ENCODE measurements around the gene PREP. TPM values are rescaled to one million over a fixed set of nuclear protein-coding genes. Genes with fewer than 3 reads are reported as not detected.

PREP gene
- total and polyA plus RNA-seq, 3 donors from 2014 or later: 53.7 to 66.6 (median 56.4) TPM

DNA sequence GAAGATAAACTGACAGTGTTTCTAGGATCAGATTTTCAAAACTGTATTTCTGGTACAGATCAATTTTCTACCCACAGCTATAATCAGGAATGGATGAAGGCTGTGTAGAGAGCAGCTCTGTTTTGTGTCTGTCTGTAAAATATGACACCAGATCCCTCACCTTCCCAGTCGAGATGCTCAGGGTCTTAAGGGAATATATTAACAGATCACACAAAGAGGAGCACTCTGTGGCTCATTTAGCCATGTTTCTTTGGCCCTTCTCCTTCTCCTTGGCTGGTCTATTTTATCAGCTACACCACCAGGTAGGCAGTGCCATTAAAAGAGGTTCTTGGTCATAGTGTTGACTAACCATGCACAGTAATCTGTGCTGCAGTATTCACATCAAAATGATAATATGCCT, 82.6 kb downstream of the PREP start:
- intact Hi-C loops (cut with DNase I; ENCODE audit: low total_unique reads): no loop called here
- H3K4me3 ChIP-seq: no peak overlapping the region
- H3K36me3 ChIP-seq (ENCODE audit: low read depth, missing control alignments): no peaks in the 10 kb centered on the region
- H3K4me1 ChIP-seq: no peaks in the 10 kb centered on the region
- 61 to 83% methylated on average over 1 of the region's 1 CpG for WGBS, 2 donors
- DNase-seq: no peak
- H3K27ac ChIP-seq: no peak overlapping the region
- no peak for TF ChIP-seq POLR2A (IDR thresholded peaks at IDR 0.05)
- TF ChIP-seq, protein P1, sequence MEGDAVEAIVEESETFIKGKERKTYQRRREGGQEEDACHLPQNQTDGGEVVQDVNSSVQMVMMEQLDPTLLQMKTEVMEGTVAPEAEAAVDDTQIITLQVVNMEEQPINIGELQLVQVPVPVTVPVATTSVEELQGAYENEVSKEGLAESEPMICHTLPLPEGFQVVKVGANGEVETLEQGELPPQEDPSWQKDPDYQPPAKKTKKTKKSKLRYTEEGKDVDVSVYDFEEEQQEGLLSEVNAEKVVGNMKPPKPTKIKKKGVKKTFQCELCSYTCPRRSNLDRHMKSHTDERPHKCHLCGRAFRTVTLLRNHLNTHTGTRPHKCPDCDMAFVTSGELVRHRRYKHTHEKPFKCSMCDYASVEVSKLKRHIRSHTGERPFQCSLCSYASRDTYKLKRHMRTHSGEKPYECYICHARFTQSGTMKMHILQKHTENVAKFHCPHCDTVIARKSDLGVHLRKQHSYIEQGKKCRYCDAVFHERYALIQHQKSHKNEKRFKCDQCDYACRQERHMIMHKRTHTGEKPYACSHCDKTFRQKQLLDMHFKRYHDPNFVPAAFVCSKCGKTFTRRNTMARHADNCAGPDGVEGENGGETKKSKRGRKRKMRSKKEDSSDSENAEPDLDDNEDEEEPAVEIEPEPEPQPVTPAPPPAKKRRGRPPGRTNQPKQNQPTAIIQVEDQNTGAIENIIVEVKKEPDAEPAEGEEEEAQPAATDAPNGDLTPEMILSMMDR (IDR thresholded peaks at IDR 0.05): no peak
- H3K9me3 ChIP-seq: no peaks in the 10 kb centered on the region
- H3K27me3 ChIP-seq: no peaks in the 10 kb centered on the region

DNA sequence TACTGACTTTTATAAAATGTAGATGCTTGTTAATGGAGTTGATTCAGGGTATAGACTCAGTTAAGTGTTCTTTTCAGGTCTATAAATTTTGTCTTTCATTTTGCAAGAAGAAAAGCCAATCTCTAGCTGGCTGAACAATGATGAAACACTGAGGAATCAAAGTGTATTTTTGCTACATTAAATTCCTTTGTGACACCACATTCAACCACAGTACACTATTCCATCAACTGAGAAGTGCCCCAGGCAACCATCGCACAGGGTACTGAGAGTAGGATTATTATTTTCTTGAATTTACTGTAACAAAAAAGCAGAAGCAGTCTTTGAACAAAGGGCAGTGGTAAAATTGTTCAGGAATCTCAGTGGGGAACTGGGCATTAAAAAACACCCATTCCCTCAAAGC, 83.6 kb downstream of the PREP start:
- no peaks in the 10 kb centered on the region for H3K36me3 ChIP-seq (ENCODE audit: low read depth, missing control alignments)
- 86 to 92% methylated on average over 1 of the region's 1 CpG for WGBS, 2 donors
- DNase-seq: no peak
- H3K4me3 ChIP-seq: no peak overlapping the region
- no peak for TF ChIP-seq POLR2A (IDR thresholded peaks at IDR 0.05)
- TF ChIP-seq, protein P1 (IDR thresholded peaks at IDR 0.05): no peak
- intact Hi-C loops (cut with DNase I; ENCODE audit: low total_unique reads): no loop called here
- no peaks in the 10 kb centered on the region for H3K4me1 ChIP-seq
- H3K9me3 ChIP-seq: no peaks in the 10 kb centered on the region
- H3K27ac ChIP-seq: no peak overlapping the region
- no peaks in the 10 kb centered on the region for H3K27me3 ChIP-seq

DNA sequence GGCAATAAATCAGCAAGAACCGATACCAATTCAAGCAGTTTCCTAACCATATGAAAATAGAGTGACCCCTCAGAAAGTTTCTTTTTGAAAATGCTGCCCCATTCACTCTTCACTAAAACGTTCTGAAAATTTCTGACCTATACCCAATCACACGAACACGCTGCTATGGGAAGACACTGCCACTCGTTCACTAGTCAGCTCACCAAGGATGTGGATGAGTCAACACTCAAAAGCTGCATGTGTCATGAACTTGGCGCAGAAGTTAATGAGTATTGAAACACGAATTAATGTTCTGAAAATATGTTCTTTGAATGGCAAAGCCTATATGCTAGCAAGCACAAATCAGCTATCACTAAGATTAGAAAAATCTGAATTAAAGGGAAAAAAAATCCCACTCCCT, 84.2 kb downstream of the PREP start:
- no peak overlapping the region for H3K27ac ChIP-seq
- no peak for TF ChIP-seq POLR2A (IDR thresholded peaks at IDR 0.05)
- TF ChIP-seq, protein P1 (IDR thresholded peaks at IDR 0.05): no peak
- no peak overlapping the region for H3K4me3 ChIP-seq
- no peak for DNase-seq
- no peaks in the 10 kb centered on the region for H3K9me3 ChIP-seq
- 91% methylated on average over 7 of the region's 7 CpGs for WGBS, 2 donors
- intact Hi-C loops (cut with DNase I; ENCODE audit: low total_unique reads): no loop called here
- H3K4me1 ChIP-seq: no peaks in the 10 kb centered on the region
- no peaks in the 10 kb centered on the region for H3K27me3 ChIP-seq
- H3K36me3 ChIP-seq (ENCODE audit: low read depth, missing control alignments): no peaks in the 10 kb centered on the region

DNA sequence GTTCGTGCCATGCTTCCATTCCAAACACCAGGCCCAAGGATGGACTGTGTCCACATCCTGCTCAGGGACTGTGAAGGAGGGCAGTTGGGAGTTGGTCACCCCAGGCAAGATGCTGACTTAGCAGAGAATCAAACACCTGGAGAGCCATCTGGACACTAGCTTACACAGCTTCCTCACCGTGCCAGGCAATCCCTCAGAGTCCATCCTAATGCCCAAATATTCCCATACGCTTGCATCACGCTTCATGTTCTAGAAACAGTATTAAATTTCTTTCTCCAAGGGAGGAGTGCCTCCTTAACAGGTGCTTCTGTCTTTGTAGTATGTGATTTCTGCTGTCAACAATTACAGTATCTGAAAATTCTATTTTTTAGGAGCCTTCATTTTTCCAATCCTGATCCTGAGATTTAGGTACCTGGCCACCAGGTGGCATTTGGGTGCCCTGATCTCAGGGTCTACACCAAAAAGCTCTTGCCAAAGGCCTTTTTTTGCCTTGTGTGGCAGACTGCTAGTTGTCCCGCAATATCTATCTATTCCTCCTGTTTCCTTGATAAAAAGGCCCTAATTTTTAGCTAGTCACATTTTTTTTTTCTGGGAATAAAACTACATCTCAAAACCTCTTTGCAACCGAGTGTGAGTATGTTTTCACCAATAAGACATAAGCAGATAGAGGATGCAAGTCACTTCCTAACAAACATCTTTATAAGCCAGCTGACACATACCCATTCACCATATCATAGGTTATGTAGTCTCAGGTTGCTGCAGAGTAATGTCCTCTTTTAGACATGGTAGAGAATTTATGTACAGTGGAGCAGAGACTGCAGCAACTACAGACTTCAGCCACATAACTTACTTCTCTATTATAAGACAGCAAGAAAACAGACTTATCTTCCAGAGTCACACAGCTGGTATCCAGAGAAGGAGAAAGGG, 85.0 kb downstream of the PREP start:
- H3K36me3 ChIP-seq (ENCODE audit: low read depth, missing control alignments): no peaks in the 10 kb centered on the region
- H3K27me3 ChIP-seq: no peaks in the 10 kb centered on the region
- DNase-seq: peak; percentile 28
- no peak overlapping the region for H3K4me3 ChIP-seq
- H3K4me1 ChIP-seq: no peaks in the 10 kb centered on the region
- H3K9me3 ChIP-seq: no peaks in the 10 kb centered on the region
- no peak for TF ChIP-seq POLR2A (IDR thresholded peaks at IDR 0.05)
- TF ChIP-seq, protein P1 (IDR thresholded peaks at IDR 0.05): peak; percentile 24 to 34 (median 29)
- intact Hi-C loops (cut with DNase I; ENCODE audit: low total_unique reads): no loop called here
- 89 to 91% methylated on average over 6 of the region's 6 CpGs for WGBS, 2 donors
- no peak overlapping the region for H3K27ac ChIP-seq

DNA sequence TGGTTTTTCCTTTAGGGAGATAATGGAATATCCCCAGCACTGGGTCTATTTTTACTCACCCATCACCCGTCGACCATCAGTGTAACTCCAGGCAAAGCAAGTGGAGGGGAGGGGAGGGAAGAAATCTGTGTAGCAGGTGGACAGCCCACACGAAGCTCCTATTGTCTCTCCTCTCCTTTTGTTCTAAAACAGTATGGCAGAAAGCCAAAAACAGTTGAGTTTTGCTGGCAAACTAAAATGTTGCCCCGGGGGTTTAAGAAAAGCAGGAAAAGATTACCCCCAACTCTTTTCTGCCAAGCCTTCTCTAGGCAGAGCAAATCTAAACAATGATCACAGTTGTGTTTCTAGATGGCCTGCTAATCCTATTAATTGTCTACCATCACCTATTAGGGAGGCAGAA, 89.7 kb downstream of the PREP start:
- no peaks in the 10 kb centered on the region for H3K27me3 ChIP-seq
- H3K9me3 ChIP-seq: no peaks in the 10 kb centered on the region
- H3K4me3 ChIP-seq: no peak overlapping the region
- H3K27ac ChIP-seq: no peak overlapping the region
- 86% methylated on average over 4 of the region's 4 CpGs for WGBS, 2 donors
- no peak for TF ChIP-seq POLR2A (IDR thresholded peaks at IDR 0.05)
- TF ChIP-seq, protein P1 (IDR thresholded peaks at IDR 0.05): no peak
- no peaks in the 10 kb centered on the region for H3K36me3 ChIP-seq (ENCODE audit: low read depth, missing control alignments)
- intact Hi-C loops (cut with DNase I; ENCODE audit: low total_unique reads): no loop called here
- H3K4me1 ChIP-seq: no peaks in the 10 kb centered on the region
- DNase-seq: no peak

All from testis (tissue), 3 donors.